ENCODE measurements around the gene PHF21B. TPM values are rescaled to one million over a fixed set of nuclear protein-coding genes. Genes with fewer than 3 reads are reported as not detected.
"Not testable (repeated sequence)": the region's sequence is repeated elsewhere in the genome, so short reads cannot be mapped to it uniquely, and the experiment has no call there.

The PHF21B gene
- total and polyA plus RNA-seq, 2 experiments from 2014 or later = 20.6 to 149 TPM

- no peak for TF ChIP-seq CTCF (conservative IDR thresholded peaks at IDR 0.05; ENCODE audit: low read depth in 2 of 2)
Measured at GRCh38 chr22:44859641-44860040, 150.2 kb downstream of the PHF21B start (continued).

- H3K79me2 ChIP-seq (replicated peaks; ENCODE audit: insufficient read depth); H3K9me3 Mint-ChIP-seq: not testable (repeated sequence)
Measured at GRCh38 chr22:44858819-44859218, 151.0 kb downstream of the PHF21B start.

GRCh38 chr22:44855855-44856254 is 153.9 kb downstream of the PHF21B start:
- H3K27me3 Mint-ChIP-seq (ENCODE audit: insufficient read depth, low read depth, poor library complexity) = peaks cover 2% of the 10 kb centered on the region
- Histone ChIP-seq H3K27me3 (ENCODE audit: insufficient read depth) (no peaks in the 10 kb centered on the region), H3K36me3 (ENCODE audit: insufficient read depth) (no peaks in the 10 kb centered on the region; the same call in 1 of the 2 replicates), H3K4me2 (no peak overlapping the region), H3K79me2 (replicated peaks; ENCODE audit: insufficient read depth) (no peaks in the 10 kb centered on the region), H3K4me1 (ENCODE audit: insufficient read depth) (no peaks in the 10 kb centered on the region), H3F3A (replicated peaks; ENCODE audit: low read depth) (no peaks in the 10 kb centered on the region), H3K27ac (ENCODE audit: low read depth) (no peak overlapping the region), H4K20me1 (replicated peaks; ENCODE audit: insufficient read depth) (no peaks in the 10 kb centered on the region; the same call in 1 of the 2 replicates), H3K9me2 (ENCODE audit: insufficient read depth) (no peaks in the 10 kb centered on the region), H2AFZ (no peak overlapping the region), H3K4me3 (no peak overlapping the region)
- no peak overlapping the region for H3K27ac Mint-ChIP-seq
- H3K4me3 Mint-ChIP-seq = no peak overlapping the region
- H3K4me1 Mint-ChIP-seq = peaks cover 6% of the 10 kb centered on the region; the same call in 1 of the 3 replicates
- DNase-seq (ENCODE audit: low spot score) (no peak), ATAC-seq (no peak)
- peaks cover 26% of the 10 kb centered on the region for H3K36me3 Mint-ChIP-seq (ENCODE audit: low read depth)
- no peaks in the 10 kb centered on the region; the same call in 2 of the 3 replicates for H3K9me3 Mint-ChIP-seq
- TF ChIP-seq CTCF (conservative IDR thresholded peaks at IDR 0.05; ENCODE audit: low read depth in 2 of 2) (no peak), ZNF331 (CRISPR knock-in tag; IDR thresholded peaks at IDR 0.05; ENCODE audit: low read depth) (no peak), REST (IDR thresholded peaks at IDR 0.05; ENCODE audit: unreplicated experiment) (no peak), NANOG (IDR thresholded peaks at IDR 0.05; ENCODE audit: borderline replicate concordance) (no peak)
- TF ChIP-seq, protein P1, sequence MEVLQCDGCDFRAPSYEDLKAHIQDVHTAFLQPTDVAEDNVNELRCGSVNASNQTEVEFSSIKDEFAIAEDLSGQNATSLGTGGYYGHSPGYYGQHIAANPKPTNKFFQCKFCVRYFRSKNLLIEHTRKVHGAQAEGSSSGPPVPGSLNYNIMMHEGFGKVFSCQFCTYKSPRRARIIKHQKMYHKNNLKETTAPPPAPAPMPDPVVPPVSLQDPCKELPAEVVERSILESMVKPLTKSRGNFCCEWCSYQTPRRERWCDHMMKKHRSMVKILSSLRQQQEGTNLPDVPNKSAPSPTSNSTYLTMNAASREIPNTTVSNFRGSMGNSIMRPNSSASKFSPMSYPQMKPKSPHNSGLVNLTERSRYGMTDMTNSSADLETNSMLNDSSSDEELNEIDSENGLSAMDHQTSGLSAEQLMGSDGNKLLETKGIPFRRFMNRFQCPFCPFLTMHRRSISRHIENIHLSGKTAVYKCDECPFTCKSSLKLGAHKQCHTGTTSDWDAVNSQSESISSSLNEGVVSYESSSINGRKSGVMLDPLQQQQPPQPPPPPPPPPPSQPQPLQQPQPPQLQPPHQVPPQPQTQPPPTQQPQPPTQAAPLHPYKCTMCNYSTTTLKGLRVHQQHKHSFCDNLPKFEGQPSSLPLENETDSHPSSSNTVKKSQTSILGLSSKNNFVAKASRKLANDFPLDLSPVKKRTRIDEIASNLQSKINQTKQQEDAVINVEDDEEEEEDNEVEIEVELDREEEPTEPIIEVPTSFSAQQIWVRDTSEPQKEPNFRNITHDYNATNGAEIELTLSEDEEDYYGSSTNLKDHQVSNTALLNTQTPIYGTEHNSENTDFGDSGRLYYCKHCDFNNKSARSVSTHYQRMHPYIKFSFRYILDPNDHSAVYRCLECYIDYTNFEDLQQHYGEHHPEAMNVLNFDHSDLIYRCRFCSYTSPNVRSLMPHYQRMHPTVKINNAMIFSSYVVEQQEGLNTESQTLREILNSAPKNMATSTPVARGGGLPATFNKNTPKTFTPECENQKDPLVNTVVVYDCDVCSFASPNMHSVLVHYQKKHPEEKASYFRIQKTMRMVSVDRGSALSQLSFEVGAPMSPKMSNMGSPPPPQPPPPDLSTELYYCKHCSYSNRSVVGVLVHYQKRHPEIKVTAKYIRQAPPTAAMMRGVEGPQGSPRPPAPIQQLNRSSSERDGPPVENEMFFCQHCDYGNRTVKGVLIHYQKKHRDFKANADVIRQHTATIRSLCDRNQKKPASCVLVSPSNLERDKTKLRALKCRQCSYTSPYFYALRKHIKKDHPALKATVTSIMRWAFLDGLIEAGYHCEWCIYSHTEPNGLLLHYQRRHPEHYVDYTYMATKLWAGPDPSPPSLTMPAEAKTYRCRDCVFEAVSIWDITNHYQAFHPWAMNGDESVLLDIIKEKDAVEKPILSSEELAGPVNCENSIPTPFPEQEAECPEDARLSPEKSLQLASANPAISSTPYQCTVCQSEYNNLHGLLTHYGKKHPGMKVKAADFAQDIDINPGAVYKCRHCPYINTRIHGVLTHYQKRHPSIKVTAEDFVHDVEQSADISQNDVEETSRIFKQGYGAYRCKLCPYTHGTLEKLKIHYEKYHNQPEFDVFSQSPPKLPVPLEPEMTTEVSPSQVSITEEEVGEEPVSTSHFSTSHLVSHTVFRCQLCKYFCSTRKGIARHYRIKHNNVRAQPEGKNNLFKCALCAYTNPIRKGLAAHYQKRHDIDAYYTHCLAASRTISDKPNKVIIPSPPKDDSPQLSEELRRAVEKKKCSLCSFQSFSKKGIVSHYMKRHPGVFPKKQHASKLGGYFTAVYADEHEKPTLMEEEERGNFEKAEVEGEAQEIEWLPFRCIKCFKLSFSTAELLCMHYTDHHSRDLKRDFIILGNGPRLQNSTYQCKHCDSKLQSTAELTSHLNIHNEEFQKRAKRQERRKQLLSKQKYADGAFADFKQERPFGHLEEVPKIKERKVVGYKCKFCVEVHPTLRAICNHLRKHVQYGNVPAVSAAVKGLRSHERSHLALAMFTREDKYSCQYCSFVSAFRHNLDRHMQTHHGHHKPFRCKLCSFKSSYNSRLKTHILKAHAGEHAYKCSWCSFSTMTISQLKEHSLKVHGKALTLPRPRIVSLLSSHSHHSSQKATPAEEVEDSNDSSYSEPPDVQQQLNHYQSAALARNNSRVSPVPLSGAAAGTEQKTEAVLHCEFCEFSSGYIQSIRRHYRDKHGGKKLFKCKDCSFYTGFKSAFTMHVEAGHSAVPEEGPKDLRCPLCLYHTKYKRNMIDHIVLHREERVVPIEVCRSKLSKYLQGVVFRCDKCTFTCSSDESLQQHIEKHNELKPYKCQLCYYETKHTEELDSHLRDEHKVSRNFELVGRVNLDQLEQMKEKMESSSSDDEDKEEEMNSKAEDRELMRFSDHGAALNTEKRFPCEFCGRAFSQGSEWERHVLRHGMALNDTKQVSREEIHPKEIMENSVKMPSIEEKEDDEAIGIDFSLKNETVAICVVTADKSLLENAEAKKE (CRISPR knock-in tag; IDR thresholded peaks at IDR 0.05) = no peak

More at GRCh38 chr22:44858819-44859218, 151.0 kb downstream of the PHF21B start:
- Mint-ChIP-seq H3K36me3 (ENCODE audit: low read depth) (peaks cover 41% of the 10 kb centered on the region), H3K27me3 (ENCODE audit: insufficient read depth, low read depth, poor library complexity) (peaks cover 12% of the 10 kb centered on the region)
- DNase-seq (ENCODE audit: low spot score); H3K4me1 ChIP-seq (ENCODE audit: insufficient read depth); H3K36me3 ChIP-seq (ENCODE audit: insufficient read depth); H2AFZ ChIP-seq; ATAC-seq; H3K4me1 Mint-ChIP-seq; H3K27ac Mint-ChIP-seq; H3K4me2 ChIP-seq; H3K27me3 ChIP-seq (ENCODE audit: insufficient read depth); H3K9me2 ChIP-seq (ENCODE audit: insufficient read depth); H3F3A ChIP-seq (replicated peaks; ENCODE audit: low read depth); H4K20me1 ChIP-seq (replicated peaks; ENCODE audit: insufficient read depth); H3K4me3 Mint-ChIP-seq; H3K27ac ChIP-seq (ENCODE audit: low read depth); H3K4me3 ChIP-seq: not testable (repeated sequence)
